Measurements from ENCODE around the gene KLHDC1. TPM values are rescaled to one million over a fixed set of nuclear protein-coding genes. Genes with fewer than 3 reads are reported as not detected.

KLHDC1 gene
- polyA plus RNA-seq, 3 donors: 0.92 to 1.6 (median 1.5) TPM

GRCh38 chr14:49673586-49673985 lies 19.3 kb upstream of the KLHDC1 start:
- Mint-ChIP-seq H3K4me1 (no peaks in the 10 kb centered on the region), H3K4me3 (no peak overlapping the region), H3K36me3 (peaks cover 12 to 36% of the 10 kb centered on the region in 2 donors), H3K27me3 (ENCODE audit: low read depth in 3 of 3) (no peaks in the 10 kb centered on the region), H3K9me3 (no peaks in the 10 kb centered on the region), H3K27ac (no peak overlapping the region)
- Histone ChIP-seq H3K4me3 (replicated peaks in 1 of 3; ENCODE audit: low read depth in 2 of 3, low read length in 3 of 3) (no peak overlapping the region), H3K4me1 (ENCODE audit: control insufficient read depth in 1 of 2, insufficient read depth in 2 of 2, low read length in 2 of 2) (no peaks in the 10 kb centered on the region), H2AFZ (ENCODE audit: insufficient read depth, low read depth, low read length, poor library complexity, severe bottlenecking) (no peak overlapping the region), H3K4me2 (replicated peaks; ENCODE audit: extremely low read depth, low read length, poor library complexity, severe bottlenecking) (no peak overlapping the region), H3K79me2 (ENCODE audit: insufficient read depth, low read length) (no peaks in the 10 kb centered on the region), H3K27me3 (ENCODE audit: control insufficient read depth in 2 of 2, insufficient read depth in 2 of 2, low read length in 2 of 2) (no peaks in the 10 kb centered on the region), H3K9ac (ENCODE audit: insufficient read depth, low read length, poor library complexity, severe bottlenecking) (no peak overlapping the region), H4K20me1 (ENCODE audit: insufficient read depth, low read length) (no peaks in the 10 kb centered on the region), H3K9me3 (replicated peaks in 1 of 2; ENCODE audit: control insufficient read depth in 1 of 2, insufficient read depth in 1 of 2, low read length in 2 of 2) (no peaks in the 10 kb centered on the region), H3K27ac (ENCODE audit: low read depth in 1 of 2, low read length in 2 of 2) (no peak overlapping the region), H3K36me3 (replicated peaks in 1 of 2; ENCODE audit: control insufficient read depth in 1 of 2, insufficient read depth in 2 of 2, low read length in 2 of 2) (peaks cover 4 to 18% of the 10 kb centered on the region in 2 donors)
- no CpG with 5 or more reads among the region's 2 CpGs for WGBS (ENCODE audit: insufficient coverage)
- no peak for DNase-seq
- intact Hi-C loops (cut with micrococcal nuclease): no loop called here
- TF ChIP-seq CTCF (IDR thresholded peaks at IDR 0.05): no peak

GRCh38 chr14:49677643-49678042 lies 15.3 kb upstream of the KLHDC1 start:
- H3K4me3 ChIP-seq (replicated peaks in 1 of 3; ENCODE audit: low read depth in 2 of 3, low read length in 3 of 3): no peak overlapping the region

More at GRCh38 chr14:49677643-49678042, 15.3 kb upstream of the KLHDC1 start:
- DNase-seq: no peak
- Mint-ChIP-seq H3K9me3 (no peaks in the 10 kb centered on the region), H3K36me3 (peaks cover 16 to 41% of the 10 kb centered on the region in 2 donors), H3K4me1 (no peaks in the 10 kb centered on the region), H3K27me3 (ENCODE audit: low read depth in 3 of 3) (no peaks in the 10 kb centered on the region), H3K27ac (peak overlapping the region in 1 of 7 donors; percentile 19), H3K4me3 (no peak overlapping the region)
- TF ChIP-seq CTCF (IDR thresholded peaks at IDR 0.05): no peak
- Histone ChIP-seq H3K4me2 (replicated peaks; ENCODE audit: extremely low read depth, low read length, poor library complexity, severe bottlenecking) (no peak overlapping the region), H3K27ac (ENCODE audit: low read depth in 1 of 2, low read length in 2 of 2) (no peak overlapping the region), H3K9ac (ENCODE audit: insufficient read depth, low read length, poor library complexity, severe bottlenecking) (no peak overlapping the region), H3K27me3 (ENCODE audit: control insufficient read depth in 2 of 2, insufficient read depth in 2 of 2, low read length in 2 of 2) (no peaks in the 10 kb centered on the region), H3K9me3 (replicated peaks in 1 of 2; ENCODE audit: control insufficient read depth in 1 of 2, insufficient read depth in 1 of 2, low read length in 2 of 2) (no peaks in the 10 kb centered on the region), H3K79me2 (ENCODE audit: insufficient read depth, low read length) (no peaks in the 10 kb centered on the region), H3K36me3 (replicated peaks in 1 of 2; ENCODE audit: control insufficient read depth in 1 of 2, insufficient read depth in 2 of 2, low read length in 2 of 2) (peaks cover 0 to 30% of the 10 kb centered on the region in 2 donors), H4K20me1 (ENCODE audit: insufficient read depth, low read length) (no peaks in the 10 kb centered on the region), H3K4me1 (ENCODE audit: control insufficient read depth in 1 of 2, insufficient read depth in 2 of 2, low read length in 2 of 2) (no peaks in the 10 kb centered on the region), H2AFZ (ENCODE audit: insufficient read depth, low read depth, low read length, poor library complexity, severe bottlenecking) (no peak overlapping the region)
- 100% methylated on average over 3 of the region's 4 CpGs for WGBS (ENCODE audit: insufficient coverage)
- intact Hi-C loops (cut with micrococcal nuclease): no loop called here

All from CD14-positive monocyte (primary cell).